GM12878 (cell line): ENCODE results near the gene FUT8. TPM values are rescaled to one million over a fixed set of nuclear protein-coding genes. Genes with fewer than 3 reads are reported as not detected.

Experiments
- ATAC-seq: fragments of 200-7000 bp; cut with Tn5 transposase; 3 replicates; pipeline ENCODE4 v1.9.1; 2020; ENCODE audit warnings: mild to moderate bottlenecking, moderate library complexity
- BruUV-seq: library from RNA; stranded (reverse); fragments of 400-500 nt; replicated peaks from 2 replicates; lab custom pipeline; 2021; lab: Mats Ljungman, UMichigan
- CTCF ChIA-PET: fragments of 300-600 bp; sonication (Branson Sonifier 250); formaldehyde crosslinking; extraction: SDS; loops from one replicate; lab custom pipeline; 2021; ENCODE audit warnings: inconsistent platforms; lab: Yijun Ruan, JAX
- POLR2A ChIA-PET: fragments of 350-600 bp; formaldehyde crosslinking; extraction: SDS; loops from one replicate; lab custom pipeline; 2021; ENCODE audit warnings: inconsistent platforms; lab: Charles Lee
- RAD21 ChIA-PET: fragments of 300-600 bp; sonication (Branson Sonifier 250); formaldehyde crosslinking; loops from one replicate; lab custom pipeline; 2023; ENCODE audit warnings: antibody characterized with exemption; ENCODE audit not compliant: unreplicated experiment; lab: Charles Lee
- SMC1A ChIA-PET: fragments of 300-600 bp; sonication (Branson Sonifier 250); formaldehyde crosslinking; loops from one replicate; lab custom pipeline; 2023; ENCODE audit not compliant: unreplicated experiment, uncharacterized antibody; lab: Charles Lee
- DNase-seq: peaks from one replicate; pipeline ENCODE4 v3.0.0-alpha.2; 2011; ENCODE audit warnings: low read depth, low spot score
- FAIRE-seq: peaks from 3 replicates; lab custom pipeline; 2011; peaks lifted over from hg19 to GRCh38; lab: Jason Lieb, UNC
- H2AFZ ChIP-seq: 2 replicates; pipeline ENCODE4 v1.6.0; 2011; ENCODE audit warnings: low read depth, low read length, control low read depth; ENCODE audit not compliant: control insufficient read depth
- H3K27ac ChIP-seq: 2 replicates; pipeline ENCODE4 v1.5.1; 2011; ENCODE audit warnings: control low read depth; ENCODE audit not compliant: control insufficient read depth, insufficient read depth
- H3K27me3 ChIP-seq, 2 experiments: replicated peaks in 1 of 2; 2 replicates each; pipeline versions ENCODE4 v1.6.0 to v1.6.1; 2011; ENCODE audit warnings: low read length in 1 of 2; ENCODE audit not compliant: control insufficient read depth in 2 of 2, insufficient read depth in 2 of 2
- H3K36me3 ChIP-seq, 2 experiments: 2 replicates each; pipeline ENCODE4 v1.5.1; 2011; ENCODE audit warnings: low read length in 1 of 2; ENCODE audit not compliant: control insufficient read depth in 2 of 2, insufficient read depth in 2 of 2
- H3K4me1 ChIP-seq: 2 replicates; pipeline ENCODE4 v1.6.1; 2011; ENCODE audit warnings: mild to moderate bottlenecking, low read length, moderate library complexity, mixed read lengths; ENCODE audit not compliant: control insufficient read depth, insufficient read depth
- H3K4me2 ChIP-seq: 2 replicates; pipeline ENCODE4 v1.6.0; 2011; ENCODE audit warnings: control low read depth; ENCODE audit not compliant: control insufficient read depth, insufficient read depth
- H3K4me3 ChIP-seq: fragments of 200-600 bp; sonication (generic); 2 replicates; pipeline ENCODE4 v1.5.1; 2016
- H3K79me2 ChIP-seq: 2 replicates; pipeline ENCODE4 v1.6.0; 2011; ENCODE audit warnings: low read length; ENCODE audit not compliant: control insufficient read depth, insufficient read depth
- H3K9ac ChIP-seq: 2 replicates; pipeline ENCODE4 v1.8.0; 2011; ENCODE audit warnings: low read length, control low read depth, mixed read lengths; ENCODE audit not compliant: control insufficient read depth, insufficient read depth
- H3K9me3 ChIP-seq: replicated peaks from 3 replicates; pipeline ENCODE4 v1.5.1; 2011; ENCODE audit warnings: mild to moderate bottlenecking, low read length; ENCODE audit not compliant: control insufficient read depth, insufficient read depth
- H4K20me1 ChIP-seq: 2 replicates; pipeline ENCODE4 v1.6.0; 2011; ENCODE audit not compliant: control insufficient read depth, insufficient read depth
- ESRRA ChIP-seq: IDR thresholded peaks from 2 replicates; pipeline ENCODE4 v1.6.1; 2012; ENCODE audit warnings: mild to moderate bottlenecking, low read length, improper control_type of control experiment
- FOXM1 ChIP-seq: IDR thresholded peaks from 2 replicates; pipeline ENCODE4 v1.6.1; 2012; ENCODE audit warnings: low read depth, mild to moderate bottlenecking, inconsistent platforms, low read length, moderate library complexity
- IKZF1 ChIP-seq: fragments of 450-650 bp; conservative IDR thresholded peaks from 2 replicates; pipeline ENCODE4 v1.6.1; 2017; ENCODE audit warnings: antibody characterized with exemption, mild to moderate bottlenecking
- IKZF2 ChIP-seq, 2 experiments: fragments of 450-650 bp; IDR thresholded peaks; 2 replicates each; pipeline ENCODE4 v1.6.1; 2017; ENCODE audit warnings: mild to moderate bottlenecking in 2 of 2, moderate library complexity in 2 of 2
- KLF5 ChIP-seq: fragments of 450-650 bp; IDR thresholded peaks from 2 replicates; pipeline ENCODE4 v1.6.1; 2014; ENCODE audit warnings: mild to moderate bottlenecking; ENCODE audit not compliant: partially characterized antibody
- MEF2B ChIP-seq: fragments of 450-650 bp; IDR thresholded peaks from 2 replicates; pipeline ENCODE4 v1.6.1; 2018; ENCODE audit warnings: mild to moderate bottlenecking, moderate library complexity; ENCODE audit not compliant: partially characterized antibody, poor library complexity, severe bottlenecking
- NFIC ChIP-seq: IDR thresholded peaks from 2 replicates; pipeline ENCODE4 v1.6.1; 2012; ENCODE audit warnings: low read depth, mild to moderate bottlenecking, inconsistent platforms, low read length, moderate library complexity
- NR2F1 ChIP-seq: fragments of 450-650 bp; conservative IDR thresholded peaks from 2 replicates; pipeline ENCODE4 v1.6.1; 2017; ENCODE audit warnings: mild to moderate bottlenecking
- PAX5 ChIP-seq: IDR thresholded peaks from 2 replicates; pipeline ENCODE4 v1.6.1; 2011; ENCODE audit warnings: low read depth, low read length, borderline replicate concordance
- PAX8 ChIP-seq: fragments of 450-650 bp; IDR thresholded peaks from 2 replicates; pipeline ENCODE4 v1.6.1; 2017; ENCODE audit warnings: mild to moderate bottlenecking, moderate library complexity
- PKNOX1 ChIP-seq: fragments of 450-650 bp; IDR thresholded peaks from 2 replicates; pipeline ENCODE4 v1.6.1; 2016; ENCODE audit warnings: mild to moderate bottlenecking
- RUNX3 ChIP-seq: IDR thresholded peaks from 2 replicates; pipeline ENCODE4 v1.6.1; 2012; ENCODE audit warnings: low read length, inconsistent platforms
- SIX5 ChIP-seq: IDR thresholded peaks from 2 replicates; pipeline ENCODE4 v1.6.1; 2011; ENCODE audit warnings: mild to moderate bottlenecking, low read depth, low read length, moderate library complexity; ENCODE audit not compliant: severe bottlenecking
- SKIL ChIP-seq: fragments of 450-650 bp; IDR thresholded peaks from 2 replicates; pipeline ENCODE4 v1.6.1; 2017; ENCODE audit warnings: mild to moderate bottlenecking, low read depth, inconsistent platforms; ENCODE audit not compliant: poor library complexity, severe bottlenecking
- STAT1 ChIP-seq: fragments of 450-650 bp; conservative IDR thresholded peaks from 2 replicates; pipeline ENCODE4 v1.6.1; 2014; ENCODE audit warnings: antibody characterized with exemption, mild to moderate bottlenecking
- TCF7 ChIP-seq: IDR thresholded peaks from 2 replicates; pipeline ENCODE4 v1.6.1; 2014; ENCODE audit warnings: antibody characterized with exemption, borderline replicate concordance
- WGBS: methylation state at CpG from one replicate; pipeline ENCODE4 v1.1.6; 2016; ENCODE audit warnings: low lambda C conversion rate; ENCODE audit not compliant: insufficient replicate concordance, insufficient coverage; ENCODE audit errors: missing lambda C conversion rate; 5-methylcytosine and 5-hydroxymethylcytosine counted together
- in situ Hi-C: fragments of 300-500 bp; cut with MboI; formaldehyde crosslinking; loops from 9 replicates; pipeline ENCODE4 v1.14.3; 2018; ENCODE audit warnings: mixed read lengths
- intact Hi-C: fragments of 100-400 bp; cut with micrococcal nuclease; formaldehyde crosslinking; loops from one replicate; pipeline ENCODE4 v1.14.2; 2022; ENCODE audit not compliant: unreplicated experiment
- polyA plus RNA-seq, 11 experiments: library from polyadenylated mRNA; depleted of rRNA in 4 of 11; unstranded in 6 of 11; stranded (reverse) in 5 of 11; fragments of >200 nt; fragmentation: Nextera tagmentation in 4 of 11; fragmentation: Illumina TruSeq in 1 of 11; extraction: Ambion mirVana in 4 of 11; extraction: Trizol in 1 of 11; gene quantifications; 1 replicate in 1 of 11; 2 replicates in 10 of 11; pipeline versions ENCODE4 v1.2.1 to v1.2.3, GENCODE V29; 2011 to 2016; ENCODE audit warnings: inconsistent platforms in 2 of 11, missing spikeins in 2 of 11, low read depth in 1 of 11
- total RNA-seq, 4 experiments: library from RNA; depleted of rRNA in 3 of 4; stranded (reverse); fragments of >200 nt in 3 of 4; fragmentation: Illumina TruSeq in 1 of 4; extraction: Trizol in 1 of 4; gene quantifications; 2 replicates each; pipeline versions ENCODE4 v1.2.1 to v1.2.3, GENCODE V29; 2013 to 2021
- TF ChIP-seq, protein P1 (sequence below): fragments of 450-650 bp; IDR thresholded peaks from 2 replicates; pipeline ENCODE4 v1.6.1; 2017; ENCODE audit warnings: low read depth, mild to moderate bottlenecking, moderate library complexity

Gene FUT8
- total and polyA plus RNA-seq, 10 of the 15 experiments (the other 5 are each of a cell fraction or from before 2014, with no cell fraction given): 21.3 to 106 (median 66.3) TPM

DNA sequence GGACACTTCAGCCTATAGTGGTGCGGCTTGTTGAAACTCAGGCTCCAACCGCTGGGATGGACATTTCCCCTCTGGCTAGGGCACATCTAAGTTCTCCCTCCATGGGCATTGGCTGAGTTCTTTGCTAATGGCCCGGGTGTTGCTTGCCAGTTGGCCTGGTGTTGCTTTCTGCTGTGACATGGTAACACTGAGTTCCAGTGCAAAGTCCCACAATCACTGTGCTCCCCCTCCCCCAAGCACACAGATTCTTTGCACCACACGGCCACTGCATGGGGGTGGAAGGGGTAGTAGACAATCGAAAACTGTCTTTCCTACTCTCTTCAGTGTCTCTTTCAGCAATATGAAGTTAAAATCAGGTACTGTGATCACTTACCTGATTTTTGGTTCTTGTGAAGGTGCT lies 308.2 kb downstream of the FUT8 start (continued):
- TF ChIP-seq SKIL: no peak
- no peak for TF ChIP-seq ESRRA
- TF ChIP-seq PAX8: no peak

DNA sequence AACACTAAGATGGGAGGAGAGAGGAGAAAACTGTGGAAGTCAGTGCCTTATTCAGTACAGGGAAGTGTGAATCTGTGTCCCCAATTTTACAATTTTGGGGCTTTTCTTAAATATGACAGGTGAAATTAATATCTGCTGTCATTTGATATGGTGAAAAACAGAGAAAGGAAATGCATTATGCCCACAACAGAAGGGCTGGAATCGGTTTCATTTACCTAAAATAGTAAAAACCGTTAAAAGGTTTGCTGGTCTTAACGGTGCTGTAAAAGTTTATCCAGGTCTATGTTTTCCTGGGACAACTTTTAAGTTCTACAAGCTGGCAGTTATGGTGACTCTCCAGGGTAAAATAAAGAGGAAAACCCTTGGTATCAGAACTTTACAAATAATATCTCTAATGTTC lies 310.8 kb downstream of the FUT8 start:
- no TSS peak for BruUV-seq
- peaks cover 11% of the 10 kb centered on the region; the same call in 2 of the 3 replicates for H3K9me3 ChIP-seq
- H4K20me1 ChIP-seq: no peaks in the 10 kb centered on the region
- DNase-seq (no peak), FAIRE-seq (no peak), ATAC-seq (peak; percentile 79)
- peak overlapping the region; percentile 78 for H3K27ac ChIP-seq
- 0% methylated on average over 3 of the region's 3 CpGs for WGBS
- intact Hi-C loops (no loop called here), in situ Hi-C loops (no loop called here)
- POLR2A ChIA-PET: no interaction called here
- no peaks in the 10 kb centered on the region for H3K27me3 ChIP-seq
- peaks cover 12% of the 10 kb centered on the region for H3K4me1 ChIP-seq
- no peak overlapping the region for H3K4me3 ChIP-seq
- H3K79me2 ChIP-seq: no peaks in the 10 kb centered on the region
- no peak overlapping the region for H2AFZ ChIP-seq
- SMC1A ChIA-PET: interaction anchor here (1.2 kb wide), 1 partner anchor 9 kb away, joined by 3 read pairs; no protein-coding TSS in a partner anchor
- CTCF ChIA-PET: interaction anchor here (1.2 kb wide), 1 partner anchor 9 kb away, joined by 5 read pairs; no protein-coding TSS in a partner anchor
- peaks cover 4 to 17% of the 10 kb centered on the region in 2 experiments for H3K36me3 ChIP-seq
- RAD21 ChIA-PET: interaction anchor here (1.1 kb wide), 1 partner anchor 308 kb away, joined by 3 read pairs; no protein-coding TSS in a partner anchor
- no peak overlapping the region for H3K9ac ChIP-seq
- peak overlapping the region; percentile 53; the same call in 1 of the 2 replicates for H3K4me2 ChIP-seq
- no peak for TF ChIP-seq KLF5
- TF ChIP-seq TCF7: peak; percentile 87
- TF ChIP-seq IKZF1: peak; percentile 44
- TF ChIP-seq PAX5: no peak
- no peak for TF ChIP-seq ESRRA
- no peak for TF ChIP-seq SIX5
- peak; percentile 22 to 35; a peak in 2 of 4 replicates for TF ChIP-seq IKZF2 (IDR thresholded peaks at IDR 0.05)
- peak; percentile 74 for TF ChIP-seq MEF2B
- peak; percentile 48; the same call in 1 of the 2 replicates for TF ChIP-seq PKNOX1
- TF ChIP-seq, protein P1, sequence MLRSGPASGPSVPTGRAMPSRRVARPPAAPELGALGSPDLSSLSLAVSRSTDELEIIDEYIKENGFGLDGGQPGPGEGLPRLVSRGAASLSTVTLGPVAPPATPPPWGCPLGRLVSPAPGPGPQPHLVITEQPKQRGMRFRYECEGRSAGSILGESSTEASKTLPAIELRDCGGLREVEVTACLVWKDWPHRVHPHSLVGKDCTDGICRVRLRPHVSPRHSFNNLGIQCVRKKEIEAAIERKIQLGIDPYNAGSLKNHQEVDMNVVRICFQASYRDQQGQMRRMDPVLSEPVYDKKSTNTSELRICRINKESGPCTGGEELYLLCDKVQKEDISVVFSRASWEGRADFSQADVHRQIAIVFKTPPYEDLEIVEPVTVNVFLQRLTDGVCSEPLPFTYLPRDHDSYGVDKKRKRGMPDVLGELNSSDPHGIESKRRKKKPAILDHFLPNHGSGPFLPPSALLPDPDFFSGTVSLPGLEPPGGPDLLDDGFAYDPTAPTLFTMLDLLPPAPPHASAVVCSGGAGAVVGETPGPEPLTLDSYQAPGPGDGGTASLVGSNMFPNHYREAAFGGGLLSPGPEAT: no peak
- TF ChIP-seq FOXM1: peak; percentile 78
- peak; percentile 85 for TF ChIP-seq RUNX3
- TF ChIP-seq NR2F1: no peak
- peak; percentile 70 for TF ChIP-seq NFIC
- TF ChIP-seq STAT1: no peak
